Measurements from ENCODE around the gene ACP3. TPM values are rescaled to one million over a fixed set of nuclear protein-coding genes. Genes with fewer than 3 reads are reported as not detected.

The ACP3 gene
- total and polyA plus RNA-seq, 4 donors, result 0.15 to 2.1 (median 1.3) TPM; not detected in 1

DNA sequence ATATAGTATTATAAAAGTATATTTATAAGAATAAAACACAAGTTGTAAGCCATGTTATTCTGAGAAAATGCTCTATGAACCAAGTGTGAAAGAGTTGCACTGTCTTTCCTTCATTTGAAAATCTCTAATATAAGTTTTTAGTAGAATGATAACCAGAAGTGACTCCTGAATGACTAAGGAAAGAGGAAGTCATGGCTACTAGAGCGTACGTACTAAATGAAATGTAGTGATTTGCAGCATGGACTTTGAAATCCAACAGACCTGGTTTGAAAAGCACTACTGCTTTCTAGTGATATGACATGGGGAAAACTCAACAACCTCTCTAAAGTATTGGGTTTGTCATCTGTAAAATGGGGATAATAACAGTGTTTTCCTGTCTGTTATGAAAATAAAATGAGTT, 89.8 kb downstream of the ACP3 start:
- no peaks in the 10 kb centered on the region for H3K4me1 ChIP-seq (ENCODE audit: control insufficient read depth in 4 of 4, insufficient read depth in 4 of 4, low read length in 3 of 4)
- H3K9ac ChIP-seq (ENCODE audit: low read depth in 1 of 2, low read length in 2 of 2), result no peak overlapping the region
- H3K4me3 ChIP-seq (ENCODE audit: low read depth in 1 of 3, low read length in 3 of 3), result no peak overlapping the region
- DNase-seq (ENCODE audit: low spot score), result no peak
- H3K27me3 ChIP-seq (ENCODE audit: control insufficient read depth in 4 of 4, insufficient read depth in 4 of 4, low read length in 3 of 4), result no peaks in the 10 kb centered on the region
- no peak overlapping the region for H3K27ac ChIP-seq (ENCODE audit: low read depth in 1 of 2, low read length in 2 of 2)
- TF ChIP-seq RXRA (IDR thresholded peaks at IDR 0.05) (no peak), SP1 (IDR thresholded peaks at IDR 0.05) (no peak)
- H3K9me3 ChIP-seq (ENCODE audit: control insufficient read depth in 4 of 4, low read length in 3 of 4), result no peaks in the 10 kb centered on the region
- WGBS, result 86% methylated on average over 2 of the region's 2 CpGs
- H3K36me3 ChIP-seq (ENCODE audit: control insufficient read depth in 4 of 4, insufficient read depth in 3 of 4, low read depth in 1 of 4, low read length in 3 of 4), result no peaks in the 10 kb centered on the region

Other genes starting within 250 kb of the ACP3 start
- 10 to 100 TPM; 22.6 to 22.8 TPM for gene DNAJC13, start 100.1 kb downstream of the ACP3 start, total RNA-seq
- gene DNAJC13, start 100.1 kb downstream of the ACP3 start, polyA plus RNA-seq, result 1 to 10 TPM; 6.3 to 8.2 TPM